GM06990 (cell line): ENCODE results near the gene PPL.
"Not testable (repeated sequence)": the region's sequence is repeated elsewhere in the genome, so short reads cannot be mapped to it uniquely, and the experiment has no call there.

ENCODE experiments used
- DNase-seq: peaks from one replicate; pipeline ENCODE4 v3.0.0-alpha.2; 2011; ENCODE audit not compliant: insufficient read length; ENCODE audit errors: extremely low read depth
- H3K27me3 ChIP-seq: replicated peaks from 2 replicates; pipeline ENCODE4 v1.6.0; 2011; ENCODE audit warnings: low read length; ENCODE audit not compliant: control insufficient read depth, insufficient read depth
- H3K36me3 ChIP-seq: 2 replicates; pipeline ENCODE4 v1.5.1; 2011; ENCODE audit warnings: low read length; ENCODE audit not compliant: control insufficient read depth, insufficient read depth
- H3K4me3 ChIP-seq: replicated peaks from 2 replicates; pipeline ENCODE4 v1.5.1; 2011; ENCODE audit warnings: low read depth, mild to moderate bottlenecking, control low read depth, low read length
- TF ChIP-seq, protein P1 (sequence below): IDR thresholded peaks from 2 replicates; pipeline ENCODE4 v1.5.1; 2011; ENCODE audit warnings: low read length, control low read depth, mild to moderate bottlenecking, inconsistent platforms; ENCODE audit not compliant: insufficient read depth, poor library complexity, severe bottlenecking

The PPL gene

DNA sequence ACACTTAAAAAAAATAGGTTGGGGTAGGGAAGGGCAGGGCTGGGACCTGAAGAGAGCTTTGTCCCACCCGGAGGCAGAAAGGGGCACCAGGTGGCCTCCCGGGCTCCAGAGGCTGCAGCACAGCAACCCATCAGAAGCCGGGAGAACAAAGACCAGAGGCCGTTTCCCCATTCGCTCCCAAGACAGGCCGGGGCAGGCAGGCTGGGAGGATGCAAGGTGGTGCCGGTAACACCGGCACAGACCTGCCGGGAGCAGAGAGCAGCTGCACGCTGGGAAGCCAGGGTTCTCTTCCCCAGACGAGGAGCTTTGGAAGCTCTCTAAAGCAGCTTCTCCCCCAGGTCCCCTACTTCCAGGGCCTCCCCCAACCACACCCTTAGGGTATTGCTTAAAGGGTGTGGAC lies 5.6 kb downstream of the PPL start:
- Histone ChIP-seq H3K27me3 (no peaks in the 10 kb centered on the region; the same call in 1 of the 2 replicates), H3K36me3 (no peaks in the 10 kb centered on the region), H3K4me3 (no peak overlapping the region)
- TF ChIP-seq, protein P1, sequence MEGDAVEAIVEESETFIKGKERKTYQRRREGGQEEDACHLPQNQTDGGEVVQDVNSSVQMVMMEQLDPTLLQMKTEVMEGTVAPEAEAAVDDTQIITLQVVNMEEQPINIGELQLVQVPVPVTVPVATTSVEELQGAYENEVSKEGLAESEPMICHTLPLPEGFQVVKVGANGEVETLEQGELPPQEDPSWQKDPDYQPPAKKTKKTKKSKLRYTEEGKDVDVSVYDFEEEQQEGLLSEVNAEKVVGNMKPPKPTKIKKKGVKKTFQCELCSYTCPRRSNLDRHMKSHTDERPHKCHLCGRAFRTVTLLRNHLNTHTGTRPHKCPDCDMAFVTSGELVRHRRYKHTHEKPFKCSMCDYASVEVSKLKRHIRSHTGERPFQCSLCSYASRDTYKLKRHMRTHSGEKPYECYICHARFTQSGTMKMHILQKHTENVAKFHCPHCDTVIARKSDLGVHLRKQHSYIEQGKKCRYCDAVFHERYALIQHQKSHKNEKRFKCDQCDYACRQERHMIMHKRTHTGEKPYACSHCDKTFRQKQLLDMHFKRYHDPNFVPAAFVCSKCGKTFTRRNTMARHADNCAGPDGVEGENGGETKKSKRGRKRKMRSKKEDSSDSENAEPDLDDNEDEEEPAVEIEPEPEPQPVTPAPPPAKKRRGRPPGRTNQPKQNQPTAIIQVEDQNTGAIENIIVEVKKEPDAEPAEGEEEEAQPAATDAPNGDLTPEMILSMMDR: no peak
- DNase-seq: no peak

DNA sequence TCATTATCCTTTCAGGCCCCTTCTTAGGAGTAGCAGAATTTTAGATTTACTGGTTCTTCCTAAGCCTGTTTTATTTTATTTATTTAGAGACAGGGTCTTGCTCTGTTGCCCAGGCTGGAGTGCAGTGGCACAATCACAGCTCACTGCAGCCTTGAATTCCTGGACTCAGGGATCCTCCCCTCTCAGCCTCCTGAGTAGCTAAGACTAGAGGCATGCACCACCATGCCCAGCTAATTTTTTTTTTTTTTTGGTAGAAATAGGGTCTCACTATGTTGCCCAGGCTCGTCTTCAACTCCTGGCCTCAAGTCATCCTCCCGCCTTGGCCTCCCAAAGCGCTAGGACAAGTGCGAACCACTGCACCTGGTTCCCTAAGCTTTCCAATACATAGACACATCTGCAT lies 7.3 kb downstream of the PPL start:
- not testable (repeated sequence) for H3K4me3 ChIP-seq, DNase-seq, H3K36me3 ChIP-seq, H3K27me3 ChIP-seq

DNA sequence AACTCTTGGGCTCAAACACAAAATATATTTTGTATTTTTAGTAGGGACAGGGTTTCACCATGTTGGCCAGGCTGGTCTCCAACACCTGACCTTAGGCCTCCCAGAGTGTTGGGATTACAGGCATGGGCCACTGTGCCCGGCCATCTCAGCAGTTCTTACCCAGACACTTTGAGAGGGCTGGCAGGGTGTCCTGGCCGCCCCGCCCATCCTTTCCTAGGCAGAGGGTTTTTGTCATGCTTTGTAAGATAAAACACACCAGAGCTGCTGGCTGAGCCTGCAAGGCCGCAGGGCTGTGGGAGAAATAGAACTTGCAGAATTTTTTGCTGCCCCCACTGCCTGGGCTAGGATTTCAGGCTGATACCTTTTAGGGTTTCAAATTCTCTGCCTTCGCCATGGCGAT lies 8.7 kb downstream of the PPL start:
- Histone ChIP-seq H3K36me3 (no peaks in the 10 kb centered on the region), H3K4me3 (no peak overlapping the region), H3K27me3 (no peaks in the 10 kb centered on the region)
- no peak for DNase-seq
- TF ChIP-seq, protein P1: no peak

DNA sequence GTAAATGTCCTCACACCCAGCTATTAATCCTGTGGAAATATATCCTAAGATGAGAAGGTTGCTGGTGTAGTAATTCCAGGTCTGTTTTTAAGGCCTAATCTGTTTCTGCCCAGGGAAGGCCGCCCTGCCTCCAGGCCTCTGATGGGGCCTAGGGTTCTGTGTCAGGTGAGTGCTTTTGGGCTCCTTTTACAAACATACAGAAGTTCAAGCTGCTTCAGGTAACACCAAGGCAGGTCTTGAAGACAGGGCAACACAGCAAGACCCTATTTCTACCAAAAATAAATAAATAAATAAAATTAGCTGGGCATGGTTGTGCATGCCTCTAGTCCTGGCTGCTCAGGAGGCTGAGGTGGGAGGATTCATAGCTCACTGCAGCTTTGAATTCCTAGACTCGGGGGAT lies 9.3 kb downstream of the PPL start:
- Histone ChIP-seq H3K36me3 (no peaks in the 10 kb centered on the region), H3K4me3 (no peak overlapping the region), H3K27me3 (no peaks in the 10 kb centered on the region)
- TF ChIP-seq, protein P1: no peak
- no peak for DNase-seq

DNA sequence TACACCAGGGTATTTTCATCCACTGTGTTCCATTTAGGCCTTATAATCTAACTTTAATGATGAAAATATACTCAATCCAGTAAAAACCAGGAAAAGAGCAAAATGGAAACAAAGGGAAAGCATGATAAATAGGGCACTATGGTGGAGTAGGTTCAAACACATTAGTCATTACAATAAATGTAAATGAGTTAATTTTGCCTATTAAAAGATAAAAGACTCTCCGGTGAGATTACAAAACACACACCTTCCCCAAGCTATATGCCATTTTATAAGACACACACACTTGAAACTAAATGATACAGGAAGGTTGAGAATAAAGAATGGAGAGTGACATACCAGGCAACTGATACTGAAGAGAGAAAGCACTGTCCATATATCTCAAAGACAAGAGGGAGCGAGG lies 10.0 kb downstream of the PPL start:
- DNase-seq: no peak
- Histone ChIP-seq H3K27me3 (no peaks in the 10 kb centered on the region), H3K4me3 (no peak overlapping the region), H3K36me3 (no peaks in the 10 kb centered on the region)
- TF ChIP-seq, protein P1: no peak

DNA sequence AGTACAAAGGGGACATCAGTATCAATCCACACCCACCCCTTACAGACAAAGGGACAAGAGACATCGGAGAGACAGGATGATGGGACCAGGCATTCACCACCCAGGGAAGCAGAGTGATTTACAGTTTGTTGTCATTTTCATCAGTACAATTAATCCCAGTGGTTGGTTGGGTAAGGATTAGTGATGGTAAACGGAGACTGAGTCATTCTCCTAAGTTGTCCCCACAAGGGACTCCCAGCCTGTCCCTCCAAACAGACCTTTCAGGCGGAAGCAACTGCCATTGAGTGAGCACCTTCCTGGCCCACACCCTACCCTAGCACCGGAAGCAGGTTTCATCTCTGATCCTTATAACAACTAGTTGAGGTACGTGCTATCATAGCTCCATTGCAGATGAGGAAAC lies 11.2 kb downstream of the PPL start:
- Histone ChIP-seq H3K4me3 (no peak overlapping the region), H3K27me3 (no peaks in the 10 kb centered on the region), H3K36me3 (no peaks in the 10 kb centered on the region)
- no peak for DNase-seq
- TF ChIP-seq, protein P1: no peak

DNA sequence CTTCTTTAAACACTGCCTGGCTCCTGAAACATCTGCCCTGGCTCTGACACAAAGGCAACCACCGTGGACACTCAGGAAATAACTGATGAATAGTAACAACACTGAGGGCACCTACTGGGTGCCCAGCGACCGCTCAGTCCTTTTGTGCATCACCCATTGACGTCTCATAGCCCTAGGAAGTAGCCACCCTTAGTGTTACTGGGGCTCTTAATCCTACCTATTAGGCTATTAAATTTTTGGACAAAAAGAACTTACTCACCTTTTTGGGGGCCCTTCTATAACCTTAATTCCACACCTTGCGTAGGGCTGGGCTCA lies 11.7 kb downstream of the PPL start:
- Histone ChIP-seq H3K4me3 (no peak overlapping the region), H3K27me3 (no peaks in the 10 kb centered on the region), H3K36me3 (no peaks in the 10 kb centered on the region)
- TF ChIP-seq, protein P1: no peak
- no peak for DNase-seq
